Esophagus muscularis mucosa (tissue), 3 donors: ENCODE data around the gene SCARF1.

ENCODE experiments used
- POLR2A ChIP-seq: fragments of 450-650 bp; IDR thresholded peaks from one replicate; pipeline ENCODE4 v1.6.1; 2017; ENCODE audit warnings: antibody characterized with exemption, moderate library complexity, mild to moderate bottlenecking, low read depth
- TF ChIP-seq, protein P1 (sequence below), 3 experiments: fragments of 200-600 bp in 2 of 3; fragments of 450-650 bp in 1 of 3; sonication (generic) in 2 of 3; IDR thresholded peaks; one replicate each; pipeline ENCODE4 v1.5.1; 2017 to 2019; ENCODE audit warnings: antibody characterized with exemption in 3 of 3, mild to moderate bottlenecking in 2 of 3, moderate library complexity in 1 of 3

DNA sequence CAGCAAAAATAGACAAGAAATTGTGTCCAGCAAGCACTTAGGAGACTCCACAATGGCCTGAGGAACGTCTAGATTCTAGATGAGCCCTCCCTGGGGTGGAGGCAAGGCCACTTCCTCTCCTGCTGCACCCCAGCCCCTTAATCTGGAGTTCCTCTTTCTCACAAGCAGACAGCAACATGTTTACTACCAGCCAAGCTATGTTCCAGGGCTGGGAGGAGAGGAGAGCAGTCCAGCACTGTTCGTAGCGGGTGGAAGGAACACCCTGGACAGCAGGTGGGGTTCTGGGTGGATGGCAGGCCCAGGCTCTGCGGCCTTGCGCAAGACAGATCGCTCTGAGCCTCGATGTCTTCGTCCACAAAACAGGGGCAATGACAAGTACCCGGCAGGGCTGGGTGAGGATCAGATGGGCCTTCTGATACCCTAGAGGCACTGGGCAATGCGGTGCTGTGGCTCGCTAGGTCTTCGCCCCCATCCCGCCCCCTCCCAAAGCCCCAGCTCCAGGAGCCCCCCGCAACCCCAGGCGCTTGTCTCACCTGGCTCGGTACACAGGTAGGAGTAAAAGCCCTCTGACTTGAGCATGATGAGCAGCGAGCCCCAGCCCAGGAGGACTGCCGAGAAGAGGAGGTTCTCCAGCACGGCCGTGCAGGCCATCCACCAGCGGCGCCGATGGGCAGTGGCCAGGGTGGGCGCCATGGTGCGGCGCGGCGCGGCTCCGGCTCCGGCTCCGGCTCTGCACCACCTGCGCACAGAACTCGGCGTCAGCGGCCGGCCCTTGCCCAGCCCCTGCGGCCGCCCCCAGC, 18.1 kb downstream of the SCARF1 start:
- TF ChIP-seq, protein P1, sequence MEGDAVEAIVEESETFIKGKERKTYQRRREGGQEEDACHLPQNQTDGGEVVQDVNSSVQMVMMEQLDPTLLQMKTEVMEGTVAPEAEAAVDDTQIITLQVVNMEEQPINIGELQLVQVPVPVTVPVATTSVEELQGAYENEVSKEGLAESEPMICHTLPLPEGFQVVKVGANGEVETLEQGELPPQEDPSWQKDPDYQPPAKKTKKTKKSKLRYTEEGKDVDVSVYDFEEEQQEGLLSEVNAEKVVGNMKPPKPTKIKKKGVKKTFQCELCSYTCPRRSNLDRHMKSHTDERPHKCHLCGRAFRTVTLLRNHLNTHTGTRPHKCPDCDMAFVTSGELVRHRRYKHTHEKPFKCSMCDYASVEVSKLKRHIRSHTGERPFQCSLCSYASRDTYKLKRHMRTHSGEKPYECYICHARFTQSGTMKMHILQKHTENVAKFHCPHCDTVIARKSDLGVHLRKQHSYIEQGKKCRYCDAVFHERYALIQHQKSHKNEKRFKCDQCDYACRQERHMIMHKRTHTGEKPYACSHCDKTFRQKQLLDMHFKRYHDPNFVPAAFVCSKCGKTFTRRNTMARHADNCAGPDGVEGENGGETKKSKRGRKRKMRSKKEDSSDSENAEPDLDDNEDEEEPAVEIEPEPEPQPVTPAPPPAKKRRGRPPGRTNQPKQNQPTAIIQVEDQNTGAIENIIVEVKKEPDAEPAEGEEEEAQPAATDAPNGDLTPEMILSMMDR (IDR thresholded peaks at IDR 0.05), result no peak
- no peak for TF ChIP-seq POLR2A
